Ramos (cell line): Measurements from ENCODE around the gene PM20D1.

Experiments used
- in situ Hi-C: fragments of 300-500 bp; cut with MboI; formaldehyde crosslinking; loops from one replicate; pipeline ENCODE4 v1.14.3; 2022; ENCODE audit warnings: low sequenced_read_pairs; ENCODE audit not compliant: unreplicated experiment

Gene PM20D1

DNA sequence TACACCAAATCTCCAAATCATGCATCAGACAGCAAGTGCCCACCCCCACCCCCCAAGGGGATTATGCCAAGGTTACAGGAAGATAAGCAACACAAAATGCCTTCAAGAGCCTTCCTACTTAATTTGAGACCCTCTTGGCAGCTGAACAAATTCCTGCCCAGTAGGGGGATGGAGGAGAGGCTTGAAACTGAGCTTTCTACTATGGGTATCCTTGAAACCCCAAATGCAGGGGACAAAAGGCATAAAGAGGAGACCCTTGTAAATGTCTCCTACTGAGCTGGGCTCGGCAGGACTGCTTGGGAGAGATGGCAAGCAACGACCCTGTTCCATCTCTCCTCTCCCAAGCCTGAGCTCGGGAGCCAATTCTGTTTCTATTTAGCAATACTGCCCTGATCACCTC lies 40.5 kb downstream of the PM20D1 start:
- in situ Hi-C loops = no loop called here

GRCh38 chr1:205805082-205805711 lies 44.7 kb downstream of the PM20D1 start:
- in situ Hi-C loops = no loop called here

- in situ Hi-C loops = no loop called here
These were observed 45.3 kb downstream of the PM20D1 start for GRCh38 chr1:205804605-205805004.

DNA sequence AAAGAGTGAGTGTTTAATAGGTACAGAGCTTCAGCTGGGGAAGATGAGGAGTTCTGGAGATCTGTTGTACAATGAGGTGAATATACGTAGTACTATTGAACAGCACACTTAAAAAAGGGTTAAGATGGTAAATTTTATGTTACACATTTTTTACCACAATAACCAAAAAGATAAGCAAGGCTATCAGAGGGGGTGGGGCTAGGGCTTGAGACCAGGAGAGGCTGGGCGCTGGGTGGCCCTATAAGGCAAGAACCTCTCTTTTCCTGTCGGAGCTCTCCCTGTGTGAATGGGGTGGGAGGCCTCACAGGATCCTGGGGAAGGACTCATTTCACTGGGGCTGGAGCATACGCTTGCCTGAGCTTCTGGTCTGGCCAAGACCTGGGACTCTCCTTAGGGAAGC lies 45.9 kb downstream of the PM20D1 start:
- in situ Hi-C loops = no loop called here

DNA sequence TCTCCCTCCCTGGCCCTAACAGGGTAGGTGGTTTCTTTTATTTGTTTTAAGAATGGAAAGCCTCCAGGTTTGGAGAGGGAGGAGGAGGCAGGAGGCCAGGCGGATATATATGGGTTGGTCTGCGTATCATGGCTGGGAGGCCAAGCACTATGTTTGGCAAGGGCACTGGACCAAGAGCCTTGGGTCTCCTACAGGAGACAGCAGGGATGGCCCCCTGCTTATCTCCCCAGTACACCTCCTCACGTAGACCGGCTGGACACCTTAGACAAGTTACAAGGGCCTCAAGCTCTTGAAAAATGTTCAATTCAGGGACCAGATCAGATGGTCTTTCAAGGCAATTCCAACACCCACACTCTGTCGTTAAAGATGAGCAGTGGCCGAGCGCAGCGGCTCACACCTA lies 47.9 kb downstream of the PM20D1 start:
- in situ Hi-C loops = no loop called here

DNA sequence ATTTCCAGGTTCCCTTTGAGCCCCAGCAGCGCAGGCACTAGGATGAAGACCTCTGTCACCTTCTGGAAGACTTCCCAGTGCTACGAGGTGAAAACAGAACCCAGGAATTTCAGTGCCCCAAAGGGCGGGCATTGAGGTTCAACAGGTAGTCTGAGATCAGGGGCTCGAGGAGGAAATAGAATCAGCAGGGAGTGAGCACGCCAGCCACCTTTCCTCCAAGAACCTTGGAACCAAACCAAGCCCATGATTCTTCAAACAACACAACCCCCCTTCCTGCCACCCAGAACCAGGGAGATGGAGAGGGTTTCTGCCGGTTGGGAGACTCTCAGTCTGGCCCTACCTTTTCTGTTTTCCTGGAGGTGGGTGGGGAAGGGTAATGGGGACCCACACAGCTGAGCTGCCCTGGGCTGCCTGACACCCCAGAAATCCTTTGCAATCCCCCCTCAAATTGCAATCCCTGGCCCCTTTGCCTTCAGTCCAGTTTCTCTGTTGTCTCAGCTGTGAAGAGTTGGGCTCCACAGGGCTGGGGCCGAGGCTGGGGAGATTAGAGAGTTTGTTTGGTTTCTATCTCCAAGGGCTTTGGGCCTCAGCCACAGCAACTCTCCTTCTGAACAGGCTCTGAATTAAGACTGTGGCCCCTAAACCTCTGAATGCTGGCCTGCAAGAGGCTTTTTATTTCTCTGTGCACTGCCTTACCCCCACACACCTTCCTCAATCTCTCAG lies 48.8 kb downstream of the PM20D1 start:
- in situ Hi-C loops = no loop called here

GRCh38 chr1:205800427-205800826 lies 49.5 kb downstream of the PM20D1 start:
- in situ Hi-C loops = no loop called here

DNA sequence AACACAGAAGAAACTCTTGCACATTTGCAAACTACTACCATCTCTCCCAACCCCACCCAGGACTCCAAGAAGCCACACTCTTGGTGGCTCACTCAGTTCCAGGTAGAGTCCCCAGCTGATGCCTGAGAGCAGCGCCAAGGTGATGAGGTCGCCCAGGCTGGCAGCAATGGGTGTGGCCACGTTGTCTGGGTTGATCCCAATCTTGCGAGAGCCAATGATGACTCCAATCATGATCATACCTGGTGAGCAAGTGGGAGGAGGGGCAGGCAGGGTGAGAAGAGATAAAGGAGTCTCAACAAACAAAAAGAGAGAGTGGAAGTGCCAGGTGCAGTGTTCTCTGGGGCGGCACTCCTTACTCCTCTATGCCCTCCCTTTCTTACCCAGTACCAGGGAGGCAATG lies 51.4 kb downstream of the PM20D1 start:
- in situ Hi-C loops = loop anchor here (10.0 kb wide), 1 partner anchor 316 kb away; the partner anchor contains the start of gene AVPR1B

GRCh38 chr1:205797168-205797567 lies 52.8 kb downstream of the PM20D1 start:
- in situ Hi-C loops = loop anchor here (10.0 kb wide), 1 partner anchor 318 kb away; the partner anchor contains the start of gene AVPR1B

GRCh38 chr1:205794011-205794730 lies 55.8 kb downstream of the PM20D1 start:
- in situ Hi-C loops = loop anchor here (5.0 to 10.0 kb wide), 2 partner anchors 173 to 321 kb away; partner anchors contain the start of gene AVPR1B

DNA sequence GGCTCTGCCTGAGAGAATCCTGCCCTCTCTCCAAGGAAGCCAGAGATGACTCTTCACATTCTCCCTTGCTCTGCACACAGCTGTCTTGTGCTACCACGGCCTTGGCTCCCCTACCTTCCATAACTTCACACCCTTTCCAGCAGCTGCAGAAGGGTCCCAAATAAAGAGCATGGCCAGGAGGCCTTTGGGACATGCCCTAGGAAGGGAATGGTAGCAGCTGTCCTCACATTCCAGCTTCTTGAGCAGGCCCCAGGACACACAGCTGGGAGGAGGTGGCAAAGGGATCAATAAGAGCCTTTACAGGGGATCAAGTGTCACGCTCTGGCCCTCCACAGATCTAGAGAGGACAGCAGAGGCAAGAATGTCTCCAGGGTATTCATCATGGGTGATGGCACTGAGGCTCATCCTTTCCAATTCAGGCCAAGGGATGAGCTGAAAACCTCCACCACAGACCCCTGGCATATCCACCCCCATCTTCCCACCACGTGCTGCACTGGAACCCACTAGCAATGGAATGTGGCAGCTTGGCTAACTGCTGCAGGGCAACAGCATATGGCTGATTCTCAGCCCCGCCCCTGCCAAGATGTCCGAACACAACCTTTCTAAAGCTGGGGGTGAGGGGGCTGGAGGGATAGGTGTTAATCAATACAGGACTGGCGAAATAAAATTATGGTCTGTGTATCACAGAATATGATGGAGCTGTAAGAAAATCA lies 56.8 kb downstream of the PM20D1 start:
- in situ Hi-C loops = loop anchor here (5.0 to 10.0 kb wide), 2 partner anchors 174 to 322 kb away; partner anchors contain the start of gene AVPR1B

GRCh38 chr1:205792481-205792881 lies 57.5 kb downstream of the PM20D1 start:
- in situ Hi-C loops = loop anchor here (5.0 to 10.0 kb wide), 2 partner anchors 175 to 322 kb away; partner anchors contain the start of gene AVPR1B

- in situ Hi-C loops = loop anchor here (5.0 to 10.0 kb wide), 2 partner anchors 176 to 323 kb away; partner anchors contain the start of gene AVPR1B
These were observed 58.3 kb downstream of the PM20D1 start for GRCh38 chr1:205791568-205792180.

DNA sequence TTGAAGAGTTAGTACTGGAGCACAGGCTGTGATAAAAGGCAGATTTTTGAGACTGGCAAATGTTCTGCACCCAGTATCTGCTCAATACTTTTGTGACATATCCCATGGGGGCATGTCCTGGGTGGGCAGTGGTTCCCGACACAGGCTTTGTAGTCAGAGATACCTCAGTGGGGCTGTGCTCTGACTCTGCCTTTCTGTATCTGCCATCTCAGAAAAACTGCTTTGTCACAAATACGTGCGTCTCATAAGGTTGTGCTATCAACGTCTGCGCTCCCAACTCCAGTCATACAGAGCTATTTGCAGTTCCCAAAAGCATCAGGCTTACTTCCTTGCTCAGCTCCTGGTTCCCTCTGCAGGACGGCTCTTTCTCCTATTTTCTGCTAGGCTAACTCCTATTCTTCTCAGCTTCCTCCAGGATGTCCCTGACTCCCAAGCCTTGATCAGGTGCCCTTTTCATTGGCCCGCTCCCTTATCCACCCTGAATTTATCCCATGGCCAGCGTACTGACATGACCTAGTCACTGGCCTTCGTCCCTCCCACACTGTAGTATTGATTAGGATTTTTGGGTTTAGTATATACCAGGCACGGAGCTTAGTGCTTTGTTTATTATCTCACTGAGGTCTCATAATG lies 62.5 kb downstream of the PM20D1 start:
- in situ Hi-C loops = no loop called here

- in situ Hi-C loops = no loop called here
These were observed 63.3 kb downstream of the PM20D1 start for GRCh38 chr1:205786601-205787000.

DNA sequence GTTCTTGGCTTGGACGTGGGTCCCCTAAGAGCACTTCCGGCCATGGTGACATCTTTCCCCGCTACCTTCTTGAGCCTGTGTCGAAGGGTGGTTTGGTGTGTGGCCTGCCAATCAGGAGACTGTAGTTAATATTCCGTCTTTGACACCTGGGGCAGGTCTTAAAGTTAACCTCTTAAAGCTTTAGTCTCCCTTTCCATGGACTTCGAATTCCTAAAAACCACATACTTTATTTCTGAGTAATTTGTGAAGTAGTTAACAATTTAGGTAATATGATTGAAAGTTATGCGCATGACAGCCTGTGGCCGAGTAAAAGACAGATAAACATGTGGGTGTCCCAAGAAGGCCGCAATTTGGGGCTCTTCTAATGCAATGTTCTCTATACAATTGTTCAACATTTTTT lies 64.5 kb downstream of the PM20D1 start:
- in situ Hi-C loops = no loop called here

GRCh38 chr1:205783904-205784303 lies 66.0 kb downstream of the PM20D1 start:
- in situ Hi-C loops = no loop called here

DNA sequence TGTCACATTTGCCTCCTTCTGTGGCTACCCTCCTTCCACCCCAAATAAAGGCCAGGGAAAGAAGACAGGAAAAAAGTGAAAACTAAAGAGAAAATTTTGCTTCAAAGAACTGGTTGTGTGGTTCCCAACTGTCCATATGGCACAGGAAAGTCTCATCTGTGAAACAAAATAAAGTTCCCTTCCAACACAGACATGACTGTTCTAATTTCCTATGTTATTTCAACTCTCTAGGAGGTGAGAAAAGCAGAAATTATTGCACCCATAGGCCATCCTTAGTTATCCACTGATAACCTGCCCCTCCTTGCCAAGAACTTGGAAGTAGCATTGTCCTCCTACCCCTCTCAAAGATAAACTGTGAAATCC lies 66.5 kb downstream of the PM20D1 start:
- in situ Hi-C loops = no loop called here

DNA sequence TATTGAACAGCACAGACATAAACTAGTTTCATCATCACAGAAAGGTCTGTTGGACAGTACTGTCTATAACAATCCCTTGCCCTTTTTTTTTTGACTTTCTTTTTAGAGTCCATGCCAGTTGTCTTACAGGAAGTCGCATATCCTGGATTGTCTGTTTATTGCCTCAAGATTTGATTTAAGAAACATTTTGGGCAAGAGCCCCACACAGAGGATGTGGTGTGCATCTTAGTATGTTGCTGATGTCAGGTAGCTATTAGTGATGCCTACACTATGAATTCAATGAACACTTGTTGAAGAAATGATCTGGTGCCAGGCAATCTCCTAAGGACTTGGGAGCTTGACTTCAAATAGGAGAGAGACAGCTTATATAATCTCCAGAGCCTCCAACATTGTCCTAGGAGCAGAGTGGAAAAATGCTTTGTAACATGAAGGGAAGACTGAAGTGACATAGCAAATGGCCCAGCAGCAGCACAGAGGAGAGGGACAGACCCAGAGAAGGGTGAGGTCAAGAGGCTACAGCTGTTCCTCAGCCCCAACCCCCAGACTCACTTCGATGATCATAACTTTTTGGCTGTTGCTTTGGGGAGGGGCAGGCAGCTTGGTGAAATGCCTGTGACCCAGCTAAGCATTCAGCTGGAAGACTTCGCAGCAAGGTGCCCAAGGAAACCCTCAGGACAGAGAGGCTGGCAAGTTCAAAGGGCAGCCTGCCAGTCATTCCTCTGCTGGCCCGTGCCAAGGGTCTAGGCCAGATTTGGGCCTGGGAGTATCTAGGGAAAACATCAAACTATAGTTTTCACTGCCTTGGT lies 67.1 kb downstream of the PM20D1 start:
- in situ Hi-C loops = no loop called here
